ENCODE results near the gene PDZD11. TPM values are rescaled to one million over a fixed set of nuclear protein-coding genes. Genes with fewer than 3 reads are reported as not detected.
"Not testable (repeated sequence)": the region's sequence is repeated elsewhere in the genome, so short reads cannot be mapped to it uniquely, and the experiment has no call there.

PDZD11 gene
- total RNA-seq, 2 donors from 2014 or later: 12.1 to 13.4 TPM

DNA sequence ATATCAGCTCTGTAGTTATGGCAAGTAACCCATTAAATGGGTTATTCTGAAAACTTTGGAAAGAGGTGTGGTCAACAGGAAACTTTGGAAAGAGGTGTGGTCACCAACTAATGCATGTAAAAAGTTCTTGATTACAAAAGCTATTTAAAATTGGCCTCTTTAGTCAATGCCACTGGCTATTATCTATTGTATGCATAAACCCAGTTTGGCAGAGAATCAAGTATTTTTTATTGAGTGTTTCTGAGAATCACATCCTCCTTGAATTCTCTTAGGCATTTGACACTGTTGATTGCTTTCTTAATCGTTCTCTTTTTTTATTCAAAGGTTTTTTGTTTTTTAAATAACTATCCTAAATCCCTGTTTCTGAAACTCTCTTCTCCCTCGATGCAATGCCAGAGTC lies 37.2 kb downstream of the PDZD11 start:
- Mint-ChIP-seq H3K4me3 (no peak overlapping the region), H3K27ac (no peak overlapping the region), H3K4me1 (no peaks in the 10 kb centered on the region), H3K36me3 (ENCODE audit: low read depth) (peaks cover 11% of the 10 kb centered on the region), H3K27me3 (no peaks in the 10 kb centered on the region)
- no peaks in the 10 kb centered on the region for H3K9me3 ChIP-seq (ENCODE audit: control insufficient read depth, low read length, poor library complexity, severe bottlenecking)
- DNase-seq (no peak), ATAC-seq (no peak)

- Mint-ChIP-seq H3K4me3 (no peak overlapping the region), H3K27me3 (no peaks in the 10 kb centered on the region), H3K36me3 (ENCODE audit: low read depth) (no peaks in the 10 kb centered on the region), H3K27ac (no peak overlapping the region), H3K4me1 (no peaks in the 10 kb centered on the region)
- DNase-seq: no peak
- ATAC-seq: no peak
- H3K9me3 ChIP-seq (ENCODE audit: control insufficient read depth, low read length, poor library complexity, severe bottlenecking): no peaks in the 10 kb centered on the region
These were observed 42.5 kb downstream of the PDZD11 start for GRCh38 chrX:70247252-70247651.

DNA sequence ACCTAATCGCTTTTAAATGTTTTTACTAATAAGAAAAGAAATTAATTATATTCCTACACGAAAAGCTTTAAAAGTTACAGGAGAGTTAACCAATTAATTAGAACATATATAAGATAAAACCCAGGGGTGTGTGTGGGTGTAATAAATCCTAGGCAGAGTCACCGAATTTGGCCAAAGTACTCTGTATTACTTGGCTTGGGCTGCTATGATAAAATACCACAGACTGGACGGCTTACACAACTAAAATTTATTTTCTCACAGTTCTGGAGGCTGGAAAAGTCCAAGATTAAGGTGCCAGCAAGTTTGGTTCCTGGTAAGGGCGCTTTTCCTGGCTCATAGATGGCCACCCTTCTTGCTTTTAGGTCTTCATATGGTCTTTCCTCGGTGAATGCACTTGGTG lies 44.8 kb downstream of the PDZD11 start:
- DNase-seq: no peak
- Mint-ChIP-seq H3K36me3 (ENCODE audit: low read depth) (no peaks in the 10 kb centered on the region), H3K4me3 (no peak overlapping the region), H3K27me3 (no peaks in the 10 kb centered on the region), H3K4me1 (no peaks in the 10 kb centered on the region), H3K27ac (no peak overlapping the region)
- no peak for ATAC-seq
- H3K9me3 ChIP-seq (ENCODE audit: control insufficient read depth, low read length, poor library complexity, severe bottlenecking): no peaks in the 10 kb centered on the region

DNA sequence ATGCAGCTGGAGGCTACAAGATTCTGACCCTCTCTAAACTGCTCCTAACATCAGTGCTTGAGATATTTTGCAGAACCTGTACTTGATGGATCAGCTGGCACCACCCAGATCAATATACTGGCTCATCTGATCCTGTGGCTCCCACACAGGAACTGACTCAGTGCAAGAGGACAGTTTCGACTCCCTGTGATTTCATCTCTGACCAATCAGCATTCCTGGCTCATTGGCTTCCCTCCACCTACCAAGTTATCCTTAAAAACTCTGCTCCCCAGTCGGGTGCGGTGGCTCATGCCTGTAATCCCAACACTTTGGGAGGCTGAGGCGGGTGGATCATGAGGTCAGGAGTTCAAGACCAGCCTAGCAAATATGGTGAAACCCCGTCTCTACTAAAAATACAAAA lies 46.1 kb downstream of the PDZD11 start:
- H3K27ac Mint-ChIP-seq; H3K27me3 Mint-ChIP-seq; H3K4me3 Mint-ChIP-seq; DNase-seq; H3K36me3 Mint-ChIP-seq (ENCODE audit: low read depth); H3K4me1 Mint-ChIP-seq; H3K9me3 ChIP-seq (ENCODE audit: control insufficient read depth, low read length, poor library complexity, severe bottlenecking); ATAC-seq: not testable (repeated sequence)

DNA sequence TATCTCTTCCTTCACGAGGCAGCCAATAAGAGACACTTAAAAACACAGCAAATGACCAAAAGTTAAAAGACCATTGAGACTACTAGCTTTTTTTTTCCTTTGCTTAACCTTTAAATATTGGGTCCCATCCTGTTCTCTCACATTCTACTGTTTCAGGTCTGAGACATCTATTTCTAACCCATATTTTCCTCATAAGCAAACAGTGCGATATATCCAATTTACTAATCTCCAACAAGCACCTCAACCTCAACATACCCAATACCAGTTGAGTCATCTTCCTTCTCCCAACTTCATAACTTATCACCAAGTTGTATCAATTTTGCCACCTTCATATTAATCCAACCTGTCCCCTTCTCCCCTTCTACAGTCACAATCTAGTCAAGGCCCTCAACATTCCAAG lies 48.2 kb downstream of the PDZD11 start:
- DNase-seq (no peak), ATAC-seq (no peak)
- H3K4me1 Mint-ChIP-seq: no peaks in the 10 kb centered on the region
- H3K9me3 ChIP-seq (ENCODE audit: control insufficient read depth, low read length, poor library complexity, severe bottlenecking): no peaks in the 10 kb centered on the region
- H3K27me3 Mint-ChIP-seq: no peaks in the 10 kb centered on the region
- no peaks in the 10 kb centered on the region for H3K36me3 Mint-ChIP-seq (ENCODE audit: low read depth)
- H3K27ac Mint-ChIP-seq: no peak overlapping the region
- H3K4me3 Mint-ChIP-seq: no peak overlapping the region

DNA sequence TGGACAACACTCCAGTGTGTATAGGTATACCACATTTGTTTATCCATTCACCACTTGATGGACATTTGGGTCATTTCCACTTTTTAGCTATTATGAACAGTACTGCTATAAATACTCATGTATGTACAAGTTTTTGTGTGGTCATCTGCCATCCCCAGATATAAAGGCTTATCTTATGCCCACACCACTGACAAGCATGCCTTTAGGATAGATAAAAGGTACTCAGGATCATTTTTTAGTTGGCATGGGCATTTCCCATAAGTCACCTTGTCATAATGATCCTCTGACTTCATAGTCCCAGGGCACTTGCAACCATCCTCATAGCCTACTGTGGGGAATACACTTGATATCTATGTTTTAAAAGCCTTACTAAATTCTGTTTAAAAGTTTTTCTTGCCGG lies 49.0 kb downstream of the PDZD11 start:
- no peaks in the 10 kb centered on the region for H3K36me3 Mint-ChIP-seq (ENCODE audit: low read depth)
- no peak overlapping the region for H3K4me3 Mint-ChIP-seq
- H3K27ac Mint-ChIP-seq: no peak overlapping the region
- H3K9me3 ChIP-seq (ENCODE audit: control insufficient read depth, low read length, poor library complexity, severe bottlenecking): no peaks in the 10 kb centered on the region
- H3K27me3 Mint-ChIP-seq: no peaks in the 10 kb centered on the region
- H3K4me1 Mint-ChIP-seq: no peaks in the 10 kb centered on the region
- no peak for DNase-seq
- no peak for ATAC-seq

Other genes starting within 250 kb of the PDZD11 start
- gene AWAT2, start 240.0 kb downstream of the PDZD11 start, total RNA-seq: not detected
- gene OTUD6A, start 227.5 kb downstream of the PDZD11 start, total RNA-seq: not detected
- gene IGBP1, start 156.5 kb downstream of the PDZD11 start, total RNA-seq: 10 to 100 TPM; 54.0 to 56.1 TPM
- gene DGAT2L6, start 112.4 kb downstream of the PDZD11 start, total RNA-seq: not detected
- not detected for gene AWAT1, start 55.3 kb downstream of the PDZD11 start, total RNA-seq
- under 1 TPM in 1 of 2 donors, not detected in 1; 0.17 TPM for gene P2RY4, start 29.7 kb downstream of the PDZD11 start, total RNA-seq
- gene ARR3, start 21.6 kb downstream of the PDZD11 start, total RNA-seq: not detected
- not detected for gene RAB41, start 7.8 kb downstream of the PDZD11 start, total RNA-seq
- gene KIF4A, start 177 bp upstream of the PDZD11 start, total RNA-seq: under 1 TPM; 0.05 to 0.23 TPM
- not detected for gene GDPD2, start 133.4 kb upstream of the PDZD11 start, total RNA-seq
- 10 to 100 TPM; 12.5 to 12.8 TPM for gene DLG3, start 154.9 kb upstream of the PDZD11 start, total RNA-seq